Osteocyte (in vitro differentiated cells): Measurements from ENCODE around the gene PROX1. TPM values are rescaled to one million over a fixed set of nuclear protein-coding genes. Genes with fewer than 3 reads are reported as not detected.

Experiments
- DNase-seq: peaks from one replicate; pipeline ENCODE4 v3.0.0; 2021; ENCODE audit warnings: mixed read lengths; ENCODE audit not compliant: unreplicated experiment; ENCODE audit errors: extremely low spot score
- H3K27ac Mint-ChIP-seq: one replicate; pipeline ENCODE4 v1.8.0; 2021; ENCODE audit warnings: mild to moderate bottlenecking, mixed read lengths; ENCODE audit not compliant: unreplicated experiment
- H3K27me3 Mint-ChIP-seq: one replicate; pipeline ENCODE4 v1.8.0; 2021; ENCODE audit warnings: mixed read lengths; ENCODE audit not compliant: unreplicated experiment
- H3K36me3 Mint-ChIP-seq: one replicate; pipeline ENCODE4 v1.8.0; 2021; ENCODE audit warnings: mixed read lengths; ENCODE audit not compliant: unreplicated experiment
- H3K4me1 Mint-ChIP-seq: one replicate; pipeline ENCODE4 v1.8.0; 2021; ENCODE audit warnings: mixed read lengths; ENCODE audit not compliant: unreplicated experiment
- H3K4me3 Mint-ChIP-seq: one replicate; pipeline ENCODE4 v1.8.0; 2021; ENCODE audit warnings: mild to moderate bottlenecking, moderate library complexity, mixed read lengths; ENCODE audit not compliant: unreplicated experiment
- H3K9me3 Mint-ChIP-seq: one replicate; pipeline ENCODE4 v1.8.0; 2021; ENCODE audit warnings: mixed read lengths; ENCODE audit not compliant: unreplicated experiment
- total RNA-seq: library from RNA; stranded (reverse); gene quantifications from 2 replicates; pipeline ENCODE4 v1.2.1, GENCODE V29; 2021
- TF ChIP-seq, protein P1 (sequence below): fragments of 200-600 bp; sonication (generic); IDR thresholded peaks from 2 replicates; pipeline ENCODE4 v1.5.0; 2021; ENCODE audit warnings: antibody characterized with exemption, mild to moderate bottlenecking, moderate library complexity

PROX1 gene
- total RNA-seq, 1 donor from 2014 or later: 0.32 TPM

- no peak overlapping the region for H3K4me3 Mint-ChIP-seq
- H3K36me3 Mint-ChIP-seq: no peaks in the 10 kb centered on the region
- TF ChIP-seq, protein P1, sequence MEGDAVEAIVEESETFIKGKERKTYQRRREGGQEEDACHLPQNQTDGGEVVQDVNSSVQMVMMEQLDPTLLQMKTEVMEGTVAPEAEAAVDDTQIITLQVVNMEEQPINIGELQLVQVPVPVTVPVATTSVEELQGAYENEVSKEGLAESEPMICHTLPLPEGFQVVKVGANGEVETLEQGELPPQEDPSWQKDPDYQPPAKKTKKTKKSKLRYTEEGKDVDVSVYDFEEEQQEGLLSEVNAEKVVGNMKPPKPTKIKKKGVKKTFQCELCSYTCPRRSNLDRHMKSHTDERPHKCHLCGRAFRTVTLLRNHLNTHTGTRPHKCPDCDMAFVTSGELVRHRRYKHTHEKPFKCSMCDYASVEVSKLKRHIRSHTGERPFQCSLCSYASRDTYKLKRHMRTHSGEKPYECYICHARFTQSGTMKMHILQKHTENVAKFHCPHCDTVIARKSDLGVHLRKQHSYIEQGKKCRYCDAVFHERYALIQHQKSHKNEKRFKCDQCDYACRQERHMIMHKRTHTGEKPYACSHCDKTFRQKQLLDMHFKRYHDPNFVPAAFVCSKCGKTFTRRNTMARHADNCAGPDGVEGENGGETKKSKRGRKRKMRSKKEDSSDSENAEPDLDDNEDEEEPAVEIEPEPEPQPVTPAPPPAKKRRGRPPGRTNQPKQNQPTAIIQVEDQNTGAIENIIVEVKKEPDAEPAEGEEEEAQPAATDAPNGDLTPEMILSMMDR: no peak
- no peak overlapping the region for H3K27ac Mint-ChIP-seq
- H3K4me1 Mint-ChIP-seq: no peaks in the 10 kb centered on the region
- H3K27me3 Mint-ChIP-seq: peaks cover 4% of the 10 kb centered on the region
- DNase-seq: no peak
- no peaks in the 10 kb centered on the region for H3K9me3 Mint-ChIP-seq
These were observed 16.2 kb downstream of the PROX1 start for GRCh38 chr1:214004014-214004413.

DNA sequence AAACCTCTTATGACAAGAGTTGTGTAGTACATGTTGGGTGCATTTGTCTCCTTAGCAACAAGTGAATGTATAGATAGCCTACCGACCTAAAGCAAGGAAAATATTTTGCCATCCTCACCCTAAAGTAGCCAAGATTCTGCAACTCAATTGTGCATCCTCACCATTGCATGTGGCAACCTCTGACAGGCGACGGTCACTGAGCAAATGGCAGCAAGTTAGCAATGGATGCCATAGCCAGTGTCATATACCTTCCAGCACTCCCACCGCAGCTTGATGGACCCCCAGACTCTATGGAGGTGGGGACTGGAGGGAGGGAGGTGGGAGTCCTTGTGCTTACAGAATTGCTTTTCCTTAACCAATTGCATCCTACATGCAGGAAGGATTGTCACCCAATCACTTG lies 17.0 kb downstream of the PROX1 start:
- no peaks in the 10 kb centered on the region for H3K4me1 Mint-ChIP-seq
- peaks cover 4% of the 10 kb centered on the region for H3K27me3 Mint-ChIP-seq
- no peak overlapping the region for H3K27ac Mint-ChIP-seq
- H3K36me3 Mint-ChIP-seq: no peaks in the 10 kb centered on the region
- no peaks in the 10 kb centered on the region for H3K9me3 Mint-ChIP-seq
- H3K4me3 Mint-ChIP-seq: no peak overlapping the region
- DNase-seq: no peak
- TF ChIP-seq, protein P1: no peak

GRCh38 chr1:214005708-214006107 lies 17.9 kb downstream of the PROX1 start:
- no peak overlapping the region for H3K27ac Mint-ChIP-seq
- no peak for DNase-seq

GRCh38 chr1:214006845-214007244 lies 19.1 kb downstream of the PROX1 start:
- no peak overlapping the region for H3K4me3 Mint-ChIP-seq
- no peak overlapping the region for H3K27ac Mint-ChIP-seq
- H3K9me3 Mint-ChIP-seq: no peaks in the 10 kb centered on the region
- no peaks in the 10 kb centered on the region for H3K36me3 Mint-ChIP-seq
- DNase-seq: no peak
- H3K27me3 Mint-ChIP-seq: peaks cover 4% of the 10 kb centered on the region
- H3K4me1 Mint-ChIP-seq: no peaks in the 10 kb centered on the region
- TF ChIP-seq, protein P1: no peak

More at GRCh38 chr1:214005708-214006107, 17.9 kb downstream of the PROX1 start:
- H3K9me3 Mint-ChIP-seq: no peaks in the 10 kb centered on the region
- H3K4me1 Mint-ChIP-seq: no peaks in the 10 kb centered on the region
- no peak overlapping the region for H3K4me3 Mint-ChIP-seq
- peaks cover 4% of the 10 kb centered on the region for H3K27me3 Mint-ChIP-seq
- H3K36me3 Mint-ChIP-seq: no peaks in the 10 kb centered on the region
- TF ChIP-seq, protein P1: no peak

DNA sequence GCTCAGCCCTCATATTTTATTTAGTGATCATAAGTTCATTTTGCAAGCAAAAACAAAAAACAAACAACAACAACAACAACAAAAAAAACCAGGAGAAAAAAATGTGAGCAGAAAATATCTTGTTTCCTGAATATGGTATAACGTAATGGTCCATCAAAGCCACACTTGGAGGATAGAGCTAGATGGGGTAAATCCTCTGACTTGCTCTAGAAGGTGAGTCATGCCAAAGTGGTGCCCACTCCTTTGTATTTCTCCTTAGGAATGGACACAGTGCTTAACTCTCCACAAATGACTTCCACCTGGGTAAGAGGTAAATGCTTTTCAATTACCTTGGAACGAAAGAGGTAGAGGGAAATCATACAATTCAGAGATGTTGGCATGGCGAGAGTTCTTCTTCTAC lies 20.6 kb downstream of the PROX1 start:
- Mint-ChIP-seq H3K9me3 (no peaks in the 10 kb centered on the region), H3K4me3 (no peak overlapping the region), H3K36me3 (no peaks in the 10 kb centered on the region), H3K27ac (no peak overlapping the region), H3K4me1 (no peaks in the 10 kb centered on the region), H3K27me3 (peaks cover 4% of the 10 kb centered on the region)
- TF ChIP-seq, protein P1: no peak
- DNase-seq: no peak
